ENCODE measurements around the gene AFTPH. TPM values are rescaled to one million over a fixed set of nuclear protein-coding genes. Genes with fewer than 3 reads are reported as not detected.

The AFTPH gene
- polyA plus RNA-seq, 1 donor, result 19.9 TPM

DNA sequence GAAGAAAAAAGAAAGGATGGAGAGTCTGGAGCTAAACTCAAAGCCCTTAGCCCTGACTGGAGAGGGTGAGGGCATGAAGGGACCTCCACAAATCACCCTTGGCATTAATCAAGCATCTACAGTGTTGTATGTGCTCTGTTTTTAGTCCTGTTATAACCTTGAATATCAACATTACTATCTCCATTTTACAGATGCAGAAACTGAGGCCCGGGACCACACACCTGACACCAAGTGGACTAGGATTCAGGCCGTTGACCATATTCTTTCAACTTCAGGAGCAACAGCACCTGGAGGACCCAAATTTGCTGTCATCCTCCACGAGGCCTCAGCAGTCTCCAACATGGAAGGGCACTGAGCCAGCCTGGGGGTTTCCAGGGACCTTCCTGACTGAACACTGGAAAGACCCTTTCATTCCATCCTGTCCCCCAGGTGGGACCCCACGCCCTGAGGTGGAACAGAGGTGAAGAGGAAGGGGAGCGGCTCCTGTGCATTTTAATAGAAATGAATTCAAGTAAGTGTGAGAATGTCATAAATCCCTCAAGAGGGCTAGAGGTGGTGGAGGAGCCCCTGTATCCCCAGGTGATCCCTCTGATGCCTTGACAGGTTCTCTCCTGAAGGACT, 88.6 kb downstream of the AFTPH start:
- no peak for DNase-seq

DNA sequence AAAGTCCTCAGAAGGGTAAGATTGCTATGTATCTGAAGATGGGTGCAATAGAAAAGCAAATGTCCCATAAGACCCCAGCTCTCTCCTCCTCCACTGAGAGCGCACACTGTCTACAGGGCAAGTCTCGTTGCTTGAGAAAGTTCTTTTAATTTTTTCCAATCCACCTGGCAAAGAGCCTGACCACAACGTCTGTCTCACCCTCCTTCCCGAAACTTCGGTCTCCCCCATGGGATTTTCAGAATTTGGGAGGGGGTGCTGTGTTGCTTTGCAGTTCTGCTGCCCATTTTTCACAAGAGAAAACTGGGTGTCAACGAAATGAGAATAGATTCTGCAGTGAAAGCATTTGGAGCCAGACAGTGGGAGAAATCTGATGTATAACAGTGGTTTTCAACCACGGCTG, 89.1 kb downstream of the AFTPH start:
- no peak for DNase-seq

DNA sequence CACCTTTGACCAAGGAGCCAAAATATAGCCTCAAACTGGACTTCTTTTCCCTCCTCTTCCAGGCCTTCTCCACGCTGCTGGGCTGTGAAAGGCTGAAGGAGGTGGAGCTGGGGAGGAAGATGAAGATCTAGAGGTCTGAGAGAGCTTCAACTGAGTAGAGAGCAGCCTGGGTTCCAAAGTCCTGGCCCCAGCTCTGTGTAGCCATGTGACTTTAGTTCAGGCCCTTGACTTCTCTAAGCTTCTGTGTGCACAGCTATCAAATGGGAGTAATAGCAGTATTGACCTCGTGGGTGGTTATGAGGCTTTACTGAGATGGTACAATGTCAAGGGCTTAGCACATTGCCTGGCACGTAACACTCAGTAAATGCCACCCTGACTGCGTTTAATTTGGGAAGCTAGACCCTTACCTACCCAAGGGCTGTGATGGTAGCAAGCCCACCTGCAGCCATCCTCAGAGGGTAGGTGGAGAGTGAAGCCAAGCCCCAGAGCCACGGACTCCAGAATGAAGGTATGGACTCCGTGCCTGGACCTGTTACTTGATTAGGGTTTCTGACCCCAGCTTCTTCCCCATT, 91.2 kb downstream of the AFTPH start:
- no peak for DNase-seq

DNA sequence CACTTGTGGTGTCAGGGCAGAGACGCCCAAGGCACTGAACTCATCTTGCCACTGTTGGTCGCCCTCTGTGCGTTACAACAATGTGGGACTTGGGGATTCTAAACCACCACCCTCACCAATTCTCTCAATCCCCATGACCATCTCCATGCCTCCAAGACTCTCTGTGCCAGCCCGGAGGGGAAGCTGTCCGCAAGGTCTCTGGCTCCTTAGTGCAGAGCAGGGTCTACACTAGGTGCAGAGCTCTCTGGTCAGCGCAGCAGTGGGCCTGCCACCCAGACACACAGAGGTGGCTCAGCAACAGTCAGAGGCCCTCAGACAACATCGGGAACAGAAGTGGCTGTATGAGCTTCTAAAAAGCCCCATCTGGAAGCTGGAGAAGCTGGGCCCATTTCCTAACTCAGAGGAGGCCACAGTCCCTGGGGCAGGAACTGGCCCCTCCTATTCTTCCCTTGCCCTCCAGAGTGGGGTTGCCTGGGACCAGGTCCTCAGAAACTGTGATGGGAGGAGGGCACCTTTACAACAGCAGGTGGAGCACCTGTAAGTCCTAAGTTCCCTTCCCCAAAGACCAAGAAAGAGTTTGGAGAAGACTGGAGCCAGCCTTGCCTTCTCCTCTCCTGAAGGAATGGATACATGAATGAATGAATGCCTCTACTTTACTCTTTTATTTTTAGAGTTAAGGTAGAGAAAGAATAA, 91.9 kb downstream of the AFTPH start:
- DNase-seq, result no peak

DNA sequence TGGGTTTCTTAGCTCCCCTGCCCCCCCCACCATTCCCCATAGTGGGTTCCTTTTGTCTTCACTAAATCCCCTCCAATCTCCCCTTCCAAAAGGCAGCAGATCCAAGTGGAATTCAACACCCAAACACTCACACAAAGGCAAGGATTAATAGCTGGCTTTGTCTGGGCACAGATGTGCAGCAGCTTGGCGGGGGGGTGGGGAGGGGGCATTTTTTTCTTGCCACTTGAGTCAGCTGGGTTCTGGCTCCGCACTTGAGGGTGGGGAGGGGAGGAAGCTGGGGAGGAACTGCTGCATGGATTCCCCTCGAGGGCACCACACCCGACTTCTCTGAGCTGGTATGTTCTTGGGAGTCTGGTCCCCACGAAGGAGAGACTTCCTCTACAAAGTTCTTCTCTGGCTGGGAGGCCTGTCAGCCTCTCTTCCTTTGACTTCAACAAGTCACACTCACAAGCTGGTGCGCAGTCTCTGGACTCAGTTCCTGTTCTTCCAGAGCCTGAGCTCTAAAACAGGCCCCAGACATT, 93.6 kb downstream of the AFTPH start:
- no peak for DNase-seq

DNA sequence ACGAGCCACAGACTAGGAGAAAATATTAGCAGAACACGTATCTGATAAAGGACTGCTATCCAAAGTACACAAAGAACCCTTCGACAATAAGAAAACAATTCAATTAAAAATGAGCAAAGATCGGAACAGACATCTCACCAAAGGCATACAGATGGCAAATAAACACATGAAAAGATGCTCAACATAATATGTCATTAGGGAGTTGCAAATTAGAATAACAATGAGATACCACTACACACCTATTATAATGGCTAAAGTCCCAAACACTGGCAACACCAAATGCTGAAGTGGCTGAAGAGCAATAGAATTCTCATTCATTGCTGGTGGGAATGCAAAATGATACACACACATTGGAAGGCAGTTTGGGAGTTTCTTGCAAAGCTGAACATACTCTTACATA, 96.5 kb downstream of the AFTPH start:
- no peak for DNase-seq

DNA sequence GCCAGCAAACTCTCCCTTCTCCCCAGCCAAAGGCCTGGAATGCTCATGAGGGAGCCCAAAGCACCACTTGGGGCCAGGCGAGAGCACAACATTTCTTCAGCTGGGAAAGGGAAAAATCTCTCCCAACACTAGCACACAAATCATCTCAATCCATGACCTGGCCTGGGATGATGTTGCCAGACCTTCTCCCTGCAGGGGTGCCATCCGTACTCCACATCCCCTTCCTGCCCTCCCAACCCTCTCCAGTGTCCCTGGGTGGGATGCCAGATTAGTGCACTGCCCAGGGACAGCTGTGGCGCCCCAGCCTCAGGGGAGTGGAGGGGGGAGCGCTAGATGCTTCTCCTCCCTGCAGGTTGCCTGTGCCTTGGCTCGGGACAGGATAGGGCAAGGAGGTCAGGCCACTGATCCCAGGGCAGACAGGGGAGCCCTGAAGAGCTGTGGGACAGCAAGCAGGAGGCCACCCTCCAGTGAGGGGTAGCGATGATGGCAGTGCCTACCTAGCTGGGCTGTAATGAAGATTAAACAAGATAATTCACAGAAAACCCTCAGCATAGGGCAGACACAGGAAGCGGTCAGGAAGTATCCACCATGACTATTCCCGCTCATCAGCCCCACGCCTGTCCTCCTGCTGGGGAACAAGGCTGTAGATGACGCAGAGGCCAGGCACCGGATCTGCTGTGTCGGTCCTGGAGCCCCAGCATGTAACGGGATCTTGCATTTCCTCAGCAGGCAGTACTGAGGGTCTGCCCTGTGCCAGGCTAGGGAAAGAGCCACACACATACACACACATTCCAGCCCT, 98.5 kb downstream of the AFTPH start:
- no peak for DNase-seq

DNA sequence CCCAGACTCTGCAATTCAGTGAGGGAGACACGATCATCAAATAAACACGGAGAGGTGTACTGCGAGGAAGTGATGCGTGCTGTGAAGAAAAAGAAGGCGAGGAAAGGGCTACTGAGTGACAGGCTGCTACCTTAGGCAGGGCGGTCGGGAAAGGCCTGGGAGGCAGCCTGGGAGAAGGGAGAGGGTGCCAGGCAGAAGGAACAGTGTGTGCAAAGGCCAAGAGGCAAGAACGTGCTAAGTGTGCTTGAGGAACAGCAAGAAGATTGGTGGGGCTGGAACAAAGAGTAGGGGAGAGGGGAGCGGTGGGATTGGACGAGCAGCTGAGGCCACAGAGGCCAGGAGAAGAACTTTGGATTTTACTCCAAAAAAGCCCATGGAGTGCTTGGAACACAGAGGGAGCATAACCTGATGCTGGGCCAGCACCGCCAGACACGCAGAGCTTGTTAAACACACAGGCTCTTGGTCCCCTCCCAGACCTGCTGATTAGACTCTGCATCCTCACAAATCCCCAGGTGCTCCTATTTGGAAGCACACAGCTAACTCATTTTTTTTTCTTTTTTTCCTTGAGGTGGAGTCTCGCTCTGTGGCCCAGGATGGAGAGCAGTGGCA, 99.2 kb downstream of the AFTPH start:
- DNase-seq, result no peak

DNA sequence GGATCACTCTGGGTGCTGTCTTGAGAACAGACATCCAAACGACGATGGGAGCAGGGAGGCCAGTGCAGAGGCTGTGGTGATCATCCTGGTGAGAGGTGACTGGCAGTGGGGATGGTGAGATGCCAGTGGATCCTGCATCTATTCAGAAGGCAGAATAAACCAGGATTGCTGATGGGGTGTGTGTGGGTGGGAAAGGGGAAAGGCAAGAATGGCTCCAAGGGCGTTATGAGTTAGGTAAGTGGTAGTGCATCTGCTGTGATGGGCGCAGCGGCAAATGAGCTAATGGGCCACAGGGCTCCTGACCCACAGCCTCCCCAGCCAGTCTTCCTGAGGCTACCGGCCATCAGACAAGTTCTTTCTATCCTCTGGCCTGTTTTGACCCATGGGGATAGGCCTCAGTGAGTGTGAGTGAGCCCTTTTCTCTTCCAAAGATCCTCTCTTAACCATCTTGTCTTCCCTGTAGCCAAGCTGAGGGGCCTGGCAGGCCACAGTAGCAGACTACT, 100.0 kb downstream of the AFTPH start:
- no peak for DNase-seq

DNA sequence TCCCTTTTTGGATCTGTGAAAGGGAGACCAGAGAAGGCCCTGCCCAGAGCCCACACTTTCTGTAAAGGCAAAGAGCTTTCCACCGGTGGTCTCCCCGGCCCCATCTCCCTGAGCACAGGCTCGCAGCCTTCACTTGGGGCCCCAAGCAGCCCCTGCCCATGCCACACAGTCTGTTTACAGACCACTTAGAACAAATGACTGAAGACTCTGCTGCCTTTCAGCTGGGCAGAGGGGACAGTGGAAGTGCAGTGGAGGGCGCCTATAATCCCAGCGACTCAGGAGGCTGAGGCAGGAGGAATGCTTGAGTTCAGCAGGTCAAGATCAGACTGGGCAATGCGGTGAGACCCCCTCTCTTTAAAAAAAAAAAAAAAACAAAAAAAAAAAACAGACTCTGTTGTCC, 100.7 kb downstream of the AFTPH start:
- DNase-seq, result no peak

DNA sequence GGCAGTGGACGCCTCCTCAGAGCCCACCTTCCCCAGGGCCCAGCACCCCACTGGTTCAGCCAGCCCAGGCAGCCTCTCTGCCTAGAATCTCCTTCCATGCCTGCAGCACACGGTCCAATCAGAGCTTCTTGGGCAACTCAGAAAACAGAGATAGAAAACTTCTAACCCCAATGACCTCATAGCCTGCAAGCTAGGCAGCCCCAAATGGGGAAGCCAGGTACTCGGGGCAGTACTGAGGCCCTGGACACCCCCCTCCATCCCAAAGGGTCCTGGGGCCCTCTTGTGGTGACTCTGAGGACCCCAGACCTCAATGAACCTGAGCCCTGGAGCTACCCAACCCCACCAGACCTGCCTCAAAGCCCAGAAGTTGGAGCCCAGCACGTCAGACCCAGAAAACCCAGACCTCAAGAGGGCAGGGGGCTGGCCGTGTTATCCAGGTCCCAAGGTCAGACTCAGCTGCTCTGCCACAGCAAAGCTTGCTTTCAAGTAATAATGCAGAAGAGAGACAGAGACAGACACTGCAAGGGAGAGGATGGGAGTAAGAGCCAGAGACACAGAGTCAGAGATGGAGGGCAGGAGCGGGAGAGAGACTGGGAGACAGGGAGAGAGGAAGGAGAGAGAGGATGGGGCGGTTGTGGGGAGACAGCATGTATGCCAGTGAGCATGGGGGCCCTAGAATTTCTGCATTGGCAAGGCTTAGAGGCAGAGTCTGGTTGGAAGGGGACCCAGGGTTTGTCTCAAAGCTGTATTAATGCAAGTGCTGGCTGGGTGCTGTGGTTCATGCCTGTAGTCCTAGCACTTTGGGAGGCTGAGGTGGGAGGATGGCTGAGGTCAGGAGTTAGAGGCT, 101.4 kb downstream of the AFTPH start:
- no peak for DNase-seq

DNA sequence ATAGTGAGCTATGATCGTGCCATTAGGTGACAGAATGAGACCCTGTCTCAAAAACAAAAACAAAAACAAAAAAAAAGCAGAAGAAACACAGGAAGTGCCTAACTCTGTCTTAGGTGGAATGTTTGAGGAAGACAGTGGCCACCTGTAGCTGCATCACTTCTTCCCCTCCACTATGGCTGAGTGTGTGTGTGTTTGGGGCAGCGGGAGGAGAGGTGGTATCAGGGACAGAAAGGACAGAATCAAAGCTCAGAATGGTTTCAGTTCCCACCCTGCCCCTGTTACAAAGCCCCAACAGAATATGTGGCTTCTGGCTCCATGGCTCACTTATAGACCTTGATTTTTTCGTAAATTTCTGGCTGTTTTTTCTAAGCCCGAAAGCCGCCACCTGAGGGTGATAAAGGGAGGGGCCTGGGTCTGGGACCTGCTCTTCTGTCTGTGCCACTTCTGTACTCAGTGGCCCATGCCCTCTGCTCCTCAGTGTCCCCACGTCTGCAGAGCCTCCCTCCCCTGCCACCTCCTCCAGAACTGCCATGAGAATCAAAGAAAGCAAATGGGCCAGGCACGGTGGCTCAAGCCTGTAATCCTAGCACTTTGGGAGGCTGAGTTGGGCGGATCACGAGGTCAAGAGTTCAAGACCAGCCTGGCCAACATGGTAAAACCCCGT, 102.2 kb downstream of the AFTPH start:
- DNase-seq, result no peak

DNA sequence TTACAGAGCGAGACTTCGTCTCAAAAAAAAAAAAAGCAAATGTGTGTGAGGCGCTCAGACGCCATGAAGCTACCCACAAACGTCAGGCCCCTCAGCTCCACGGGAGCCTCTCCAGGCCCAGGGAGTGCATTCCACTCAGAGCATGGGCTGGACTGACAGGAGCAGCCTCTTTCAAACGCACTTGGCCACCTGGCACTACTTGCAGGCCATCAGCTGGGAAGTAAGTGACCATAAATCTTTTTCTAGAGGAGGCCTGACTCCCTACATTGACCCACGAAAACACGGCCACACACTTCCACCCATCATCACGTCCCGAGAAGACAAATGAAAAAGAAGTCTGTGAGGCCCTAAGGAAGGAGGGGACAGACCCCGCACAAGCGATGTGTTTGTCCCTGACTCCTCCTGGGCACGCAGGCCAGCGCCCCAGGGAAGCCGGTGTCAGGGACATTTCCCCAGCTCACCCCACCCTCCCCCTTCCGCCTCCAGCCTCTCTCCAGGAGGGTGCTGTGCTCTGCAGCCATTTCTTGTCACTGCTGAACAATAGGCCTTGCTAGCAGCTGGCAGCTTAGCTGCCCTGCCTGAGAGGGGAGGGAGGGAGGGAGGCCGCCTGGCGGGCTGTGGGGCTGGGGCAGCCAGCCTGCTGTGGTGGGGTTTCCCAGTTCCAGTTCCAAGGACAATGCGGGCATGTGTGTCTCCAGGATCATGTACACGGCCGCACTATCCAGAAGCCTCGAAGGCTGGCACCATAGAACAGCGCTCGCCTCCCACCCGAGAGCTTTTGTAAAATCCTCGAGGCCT, 103.0 kb downstream of the AFTPH start:
- DNase-seq, result no peak

DNA sequence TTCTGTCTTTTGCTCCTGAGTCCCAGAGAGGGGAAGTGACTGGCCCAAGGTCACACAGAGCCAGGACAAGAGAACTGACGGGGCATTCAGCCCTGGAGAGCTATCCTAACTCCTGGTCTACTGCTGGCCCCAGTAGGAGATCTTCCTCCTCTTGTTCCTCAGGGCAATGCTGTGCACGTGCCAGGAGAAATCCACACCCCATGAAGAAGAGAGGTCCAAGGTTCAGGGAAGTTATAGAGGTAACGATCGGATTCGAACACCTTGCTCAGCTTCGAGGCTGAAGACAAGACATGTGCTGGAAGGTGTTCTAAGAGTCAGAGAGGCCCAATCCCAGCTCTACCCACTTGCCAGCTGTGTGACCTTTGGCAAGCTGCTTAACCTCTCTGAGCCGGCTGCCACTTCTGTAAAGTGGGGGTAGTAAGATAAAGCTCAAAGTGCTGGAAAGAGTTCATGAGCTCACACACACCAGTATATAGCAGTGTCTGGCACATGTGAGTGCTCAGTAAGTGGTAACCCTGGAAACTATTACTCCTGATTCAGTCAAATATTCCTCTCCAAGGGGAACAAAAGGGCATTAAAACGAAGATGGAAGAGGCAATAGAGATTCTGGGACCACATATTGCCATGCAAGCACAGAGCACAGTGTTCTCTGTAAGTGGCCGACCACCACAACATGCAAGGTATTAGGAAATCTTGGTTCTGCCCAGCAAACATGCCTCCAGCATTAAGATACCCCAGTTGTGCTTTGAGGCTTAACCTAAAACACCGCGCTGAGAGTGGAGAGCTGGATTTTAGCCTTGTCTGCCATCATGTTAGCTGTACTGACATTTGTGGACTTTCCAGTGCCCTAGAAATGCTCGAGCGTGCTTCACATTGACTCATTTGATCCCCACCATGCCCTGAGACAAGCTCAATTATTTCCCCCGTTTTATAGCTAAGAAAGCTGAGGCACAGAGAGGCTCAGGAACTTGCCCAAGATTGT, 104.0 kb downstream of the AFTPH start:
- no peak for DNase-seq

DNA sequence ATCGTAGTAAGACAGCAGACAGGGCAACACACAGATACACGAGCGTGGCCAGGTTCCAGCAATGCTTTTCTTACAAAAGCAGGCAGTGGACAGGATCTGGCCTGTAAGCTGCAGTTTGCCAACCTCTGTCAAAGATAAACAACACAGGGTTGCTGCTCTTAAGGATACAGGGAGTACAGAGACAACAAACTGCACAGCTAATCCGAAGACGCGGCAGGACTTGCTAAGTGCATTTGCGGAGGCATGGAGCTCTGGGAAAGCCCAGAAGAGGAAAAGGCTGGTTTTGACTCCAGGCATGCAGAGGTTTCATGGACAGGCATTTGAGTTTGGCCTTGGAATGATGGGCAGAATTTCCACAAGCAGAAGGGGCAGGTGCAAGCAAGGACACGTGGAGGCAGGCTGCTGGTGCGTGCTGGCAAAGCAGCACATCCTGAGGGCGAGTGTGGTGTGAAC, 105.2 kb downstream of the AFTPH start:
- DNase-seq, result no peak

DNA sequence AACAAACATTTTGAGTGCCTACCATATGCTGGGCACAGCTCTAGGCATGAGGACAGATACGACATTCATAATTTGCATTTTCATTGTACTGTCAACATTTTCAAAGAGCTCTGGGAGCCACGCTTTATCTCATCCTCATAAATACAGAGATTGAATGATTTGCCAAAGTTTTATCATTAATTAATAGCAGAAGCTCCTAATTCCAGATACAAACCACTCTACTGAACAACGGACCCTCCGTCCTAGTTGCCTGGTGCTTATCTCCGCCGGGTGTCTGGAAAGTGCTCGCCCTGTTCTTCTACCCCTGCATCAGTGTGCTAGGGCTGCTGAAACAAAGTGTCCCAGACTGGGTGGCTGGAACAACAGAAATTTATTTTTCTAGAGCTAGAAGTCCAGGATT, 105.7 kb downstream of the AFTPH start:
- no peak for DNase-seq

DNA sequence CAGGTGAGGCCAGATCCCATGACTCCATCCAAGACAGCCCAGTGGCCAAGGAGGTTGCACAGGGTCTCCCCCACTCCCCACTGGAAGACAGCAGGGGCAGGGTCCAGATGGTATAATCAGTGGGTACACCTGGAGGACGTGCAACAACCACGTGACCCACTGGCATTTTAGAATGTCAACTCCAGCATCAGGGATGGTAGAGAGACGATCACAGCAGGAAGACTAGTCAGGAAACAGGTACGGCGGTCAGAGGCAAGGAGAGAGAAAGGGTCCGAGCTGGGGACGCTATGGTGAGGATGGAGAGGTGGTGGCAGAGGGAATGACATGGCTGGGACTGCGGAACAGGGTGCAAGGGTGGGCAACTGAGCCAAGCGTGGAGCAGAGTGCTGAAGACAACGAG, 106.6 kb downstream of the AFTPH start:
- no peak for DNase-seq

DNA sequence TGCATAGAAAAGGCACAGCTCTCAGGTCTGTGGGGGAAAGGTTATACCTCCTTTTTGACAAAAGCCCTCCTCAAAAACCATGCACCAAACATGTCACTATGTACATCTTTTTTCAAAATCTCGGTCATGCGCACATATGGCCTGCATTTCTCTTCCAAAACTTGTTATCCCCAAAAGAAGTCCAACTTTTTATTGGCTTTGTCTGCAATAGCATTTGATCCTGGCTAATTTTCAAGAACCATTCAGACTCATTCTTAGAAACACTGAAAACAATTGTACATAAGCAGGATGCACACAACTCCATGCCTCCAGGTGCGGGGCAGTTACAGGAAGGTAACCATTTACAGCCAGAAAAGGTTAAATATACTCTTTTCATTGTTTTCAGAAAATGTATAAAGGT, 107.6 kb downstream of the AFTPH start:
- no peak for DNase-seq
